GM21526 (cell line): Measurements from ENCODE around the gene ARHGEF26.

Experiments used
- ATAC-seq: cut with Tn5 transposase; IDR thresholded peaks from one replicate; pipeline ENCODE4 v1.9.1; 2021; ENCODE audit warnings: moderate library complexity; ENCODE audit not compliant: unreplicated experiment, low FRiP score

The ARHGEF26 gene

DNA sequence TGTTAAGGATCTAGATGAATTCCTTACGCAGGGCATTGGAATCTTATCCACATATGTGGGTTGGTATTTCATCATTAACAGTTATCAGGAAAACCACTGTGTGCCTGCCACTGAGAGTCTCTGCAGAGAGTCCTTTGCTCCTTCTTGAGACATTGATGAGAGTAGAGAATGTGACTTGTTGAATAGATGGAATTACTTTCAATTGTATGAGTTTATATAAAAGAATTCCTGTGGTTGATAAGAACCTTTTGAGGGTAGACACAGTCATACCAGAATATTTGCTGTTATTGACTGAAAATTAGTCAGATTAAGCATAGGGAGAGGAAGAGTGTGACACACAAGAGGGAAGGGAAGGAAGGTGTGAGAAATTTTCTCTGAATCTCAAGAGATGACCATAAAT lies 30.8 kb downstream of the ARHGEF26 start:
- ATAC-seq: no peak

DNA sequence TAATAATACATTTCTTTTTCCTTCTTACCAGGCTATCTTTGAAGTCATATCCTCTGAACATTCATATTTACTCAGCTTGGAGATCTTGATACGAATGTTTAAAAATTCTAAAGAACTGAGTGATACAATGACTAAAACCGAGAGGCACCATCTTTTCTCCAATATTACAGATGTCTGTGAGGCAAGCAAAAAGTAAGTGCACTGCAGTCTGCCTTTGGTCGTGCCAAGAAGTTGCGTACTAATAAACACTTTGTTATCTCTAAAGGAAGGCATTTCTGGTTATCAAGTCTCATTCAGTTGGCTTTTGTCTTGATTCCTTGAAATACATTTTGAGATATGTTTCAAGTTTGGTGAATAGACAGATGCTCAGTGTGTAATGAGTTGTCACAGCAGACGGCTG lies 31.6 kb downstream of the ARHGEF26 start:
- ATAC-seq: no peak

DNA sequence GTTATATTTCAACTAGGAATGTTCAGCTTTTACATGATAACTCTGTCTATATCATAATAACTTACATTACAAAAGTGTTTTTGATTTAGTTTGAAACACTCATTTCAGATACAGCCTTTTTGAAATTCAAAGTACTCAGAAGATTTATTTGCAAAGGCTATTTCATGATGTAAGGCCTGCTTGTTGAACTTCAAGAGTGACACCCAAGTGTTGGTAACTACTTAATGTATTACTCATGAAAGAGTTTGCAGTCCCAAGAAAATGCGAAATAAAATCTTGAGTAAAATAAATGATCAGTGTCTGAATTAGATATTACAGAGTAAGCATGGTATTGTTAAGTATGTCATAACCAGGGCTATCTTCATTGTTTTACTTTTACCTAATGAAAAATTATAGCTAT lies 35.3 kb downstream of the ARHGEF26 start:
- ATAC-seq: no peak

DNA sequence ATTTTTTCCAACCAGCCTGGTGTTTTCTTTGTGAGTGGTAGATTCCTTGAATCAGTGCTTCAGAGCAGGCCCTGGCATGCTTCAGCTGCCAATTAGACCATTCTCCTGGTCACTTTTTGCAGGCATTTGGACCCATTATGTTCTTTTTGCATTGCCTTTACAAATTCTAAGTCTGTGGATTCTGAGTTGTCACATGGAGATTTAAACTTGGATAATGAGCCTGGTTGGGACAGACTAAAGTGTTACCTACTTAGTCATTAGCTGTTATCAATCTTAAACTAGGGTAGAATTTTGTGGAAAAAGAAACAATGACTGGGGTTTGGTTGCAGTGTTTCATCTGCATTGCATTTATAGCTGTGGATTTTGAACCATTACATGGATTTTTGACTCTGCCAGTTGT lies 40.6 kb downstream of the ARHGEF26 start:
- no peak for ATAC-seq

DNA sequence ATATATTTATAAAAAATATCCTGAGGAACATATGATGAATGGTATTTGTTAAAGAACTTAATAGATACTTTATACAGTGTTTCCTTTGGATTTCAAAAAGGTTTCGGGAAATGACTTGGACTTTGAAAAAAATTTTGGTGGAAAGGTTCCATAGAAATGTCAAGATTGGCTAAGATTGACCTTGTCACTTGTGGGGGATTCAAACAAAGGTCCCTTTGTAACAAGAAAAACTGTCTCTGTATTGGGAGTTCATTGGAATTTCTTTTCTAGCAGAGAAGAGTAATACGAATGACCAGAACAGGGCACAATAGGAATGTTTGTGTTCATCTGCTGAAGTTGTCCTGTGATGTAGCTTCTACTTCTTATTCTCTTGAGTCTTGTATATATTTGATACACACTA lies 43.2 kb downstream of the ARHGEF26 start:
- no peak for ATAC-seq

DNA sequence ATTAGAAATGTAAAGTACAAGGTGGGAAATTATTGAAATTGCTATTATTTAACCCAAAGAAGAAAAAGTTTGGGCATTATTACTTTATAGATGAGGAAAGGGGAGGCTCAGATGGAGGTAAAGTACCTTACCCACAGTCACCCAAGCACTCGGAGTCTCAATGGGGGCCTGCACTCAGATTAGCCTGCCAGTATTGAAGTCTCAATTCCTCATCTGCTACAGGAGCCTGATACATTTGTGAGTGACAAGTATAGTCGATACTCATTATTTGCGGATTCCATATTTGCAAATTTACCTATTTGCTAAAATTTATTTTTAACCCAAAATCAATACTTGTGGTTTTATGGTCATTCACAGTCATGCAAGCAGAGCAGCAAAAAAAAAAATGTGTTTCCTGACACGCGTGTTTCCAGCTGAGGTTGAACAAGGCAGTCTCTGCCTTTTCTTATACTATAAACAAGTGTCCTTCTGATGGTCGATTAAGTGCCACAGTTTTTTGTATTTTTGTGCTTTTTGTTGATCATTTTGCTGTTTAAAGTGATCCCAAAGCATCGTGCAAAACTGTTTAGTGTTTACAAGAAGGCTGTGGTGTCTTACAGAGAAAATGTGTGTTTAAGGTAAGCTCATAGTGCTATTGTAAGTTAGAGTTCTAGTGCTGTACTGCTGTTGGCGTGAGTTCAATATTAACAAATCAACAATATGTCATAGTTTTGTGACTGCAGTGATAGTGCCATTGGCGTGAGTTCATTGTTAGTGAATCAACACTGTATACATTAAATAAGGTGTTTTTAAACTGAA lies 48.0 kb downstream of the ARHGEF26 start:
- ATAC-seq: no peak

DNA sequence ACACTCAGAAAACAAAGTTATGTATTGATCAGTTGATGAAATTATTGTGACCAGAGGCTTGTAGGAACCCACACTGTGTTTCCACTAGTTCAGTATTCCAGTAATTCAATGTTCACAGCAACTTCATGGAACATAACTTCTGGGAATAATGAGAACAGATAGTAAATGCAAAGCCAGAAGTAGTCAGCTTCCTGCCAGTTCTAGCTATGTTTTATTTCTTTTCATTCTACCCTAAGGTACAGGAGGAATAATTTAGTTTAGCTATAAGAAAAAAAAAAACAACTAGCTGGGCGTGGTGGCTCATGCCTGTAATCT lies 48.6 kb downstream of the ARHGEF26 start:
- ATAC-seq: no peak

DNA sequence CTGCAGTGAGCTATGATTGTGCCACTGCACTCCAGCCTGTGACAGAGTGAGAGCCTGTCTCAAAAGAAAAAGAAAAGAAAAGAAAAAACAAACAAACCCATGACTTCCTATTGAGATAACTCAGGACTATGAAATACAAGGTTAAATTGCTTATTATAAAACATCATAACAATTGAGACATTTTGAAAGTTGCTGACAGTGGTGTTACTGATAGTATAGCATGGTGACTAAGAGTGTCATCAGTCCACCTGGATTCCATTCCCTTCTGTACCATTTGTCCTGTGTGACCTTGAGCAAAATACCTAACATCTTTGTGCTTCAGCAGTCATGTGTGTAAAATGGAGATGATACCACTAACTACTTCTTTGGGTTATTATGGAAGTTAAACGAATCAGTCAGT lies 49.1 kb downstream of the ARHGEF26 start:
- ATAC-seq: no peak

DNA sequence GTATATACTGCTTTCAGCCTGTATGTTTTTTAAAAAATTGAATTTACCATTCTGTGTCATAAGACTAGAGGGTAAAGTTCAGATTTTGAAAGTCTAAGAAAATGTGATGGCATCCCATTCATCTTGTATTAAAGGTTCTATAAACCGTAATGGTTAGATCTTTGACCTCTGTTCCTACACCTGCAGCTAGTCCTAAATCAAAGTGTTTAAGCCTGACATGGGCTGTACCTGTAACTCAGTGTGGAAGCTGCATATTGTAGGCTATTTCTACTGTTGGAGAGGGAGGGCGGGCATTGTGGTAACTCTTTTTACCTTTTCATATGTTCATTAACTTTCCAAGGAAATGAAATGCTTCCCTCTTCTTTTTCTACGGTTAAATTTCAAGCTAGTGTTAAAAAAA lies 53.9 kb downstream of the ARHGEF26 start:
- no peak for ATAC-seq

DNA sequence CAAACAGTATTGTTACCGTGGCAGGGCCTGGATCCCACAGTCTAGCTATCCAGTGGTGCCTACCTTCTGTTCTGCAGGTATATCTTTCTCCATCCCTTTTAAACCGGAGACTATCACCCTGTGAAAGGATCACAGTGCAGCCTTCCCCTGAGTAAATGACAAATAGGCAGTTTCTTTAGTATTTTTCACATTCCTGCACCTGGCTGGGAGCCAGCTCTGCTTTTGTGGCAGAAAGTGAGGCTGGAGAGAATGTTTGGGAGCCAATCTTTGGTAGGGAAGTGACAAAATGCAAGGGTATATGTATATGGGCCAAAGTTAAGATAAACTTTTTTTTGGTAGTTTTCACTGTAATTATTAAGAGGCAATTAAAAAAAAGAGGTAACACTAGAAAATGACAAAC lies 54.8 kb downstream of the ARHGEF26 start:
- ATAC-seq: no peak

DNA sequence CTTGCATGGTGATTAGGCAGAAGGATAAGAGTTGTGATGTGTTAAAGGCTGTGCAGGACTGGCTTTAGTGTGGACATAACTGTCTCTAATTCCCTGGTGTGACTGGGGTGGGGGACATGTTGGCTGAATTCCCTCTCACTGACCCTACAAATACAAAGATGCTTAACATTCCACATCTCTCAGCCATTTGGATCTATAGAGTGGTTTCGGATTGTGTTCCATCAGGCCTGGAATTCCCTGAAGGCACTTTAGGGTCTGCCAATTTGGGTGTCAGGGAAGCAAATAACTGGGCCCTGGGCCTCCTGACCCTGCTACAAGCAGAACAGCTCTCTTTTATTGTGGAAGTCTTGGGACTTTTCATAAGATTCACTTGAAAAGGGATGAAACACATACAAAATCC lies 56.2 kb downstream of the ARHGEF26 start:
- ATAC-seq: no peak

DNA sequence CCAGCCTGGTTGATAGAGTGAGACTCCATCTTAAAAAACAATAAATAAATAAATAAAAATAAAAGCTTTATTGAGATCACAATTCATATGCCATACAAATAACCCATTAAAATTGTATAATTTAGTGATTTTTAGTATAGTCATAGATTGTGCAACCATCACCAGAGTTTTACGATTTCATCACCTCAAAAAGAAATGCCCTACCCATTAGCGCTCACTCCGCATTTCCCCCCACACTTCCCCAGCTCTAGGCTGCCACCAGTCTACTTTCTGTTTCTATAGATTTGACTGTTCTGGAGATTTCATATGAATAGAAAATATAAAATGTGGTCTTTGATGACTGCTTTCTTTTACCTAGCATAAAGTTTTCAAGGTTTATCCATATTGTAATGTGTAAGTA lies 57.0 kb downstream of the ARHGEF26 start:
- ATAC-seq: no peak

DNA sequence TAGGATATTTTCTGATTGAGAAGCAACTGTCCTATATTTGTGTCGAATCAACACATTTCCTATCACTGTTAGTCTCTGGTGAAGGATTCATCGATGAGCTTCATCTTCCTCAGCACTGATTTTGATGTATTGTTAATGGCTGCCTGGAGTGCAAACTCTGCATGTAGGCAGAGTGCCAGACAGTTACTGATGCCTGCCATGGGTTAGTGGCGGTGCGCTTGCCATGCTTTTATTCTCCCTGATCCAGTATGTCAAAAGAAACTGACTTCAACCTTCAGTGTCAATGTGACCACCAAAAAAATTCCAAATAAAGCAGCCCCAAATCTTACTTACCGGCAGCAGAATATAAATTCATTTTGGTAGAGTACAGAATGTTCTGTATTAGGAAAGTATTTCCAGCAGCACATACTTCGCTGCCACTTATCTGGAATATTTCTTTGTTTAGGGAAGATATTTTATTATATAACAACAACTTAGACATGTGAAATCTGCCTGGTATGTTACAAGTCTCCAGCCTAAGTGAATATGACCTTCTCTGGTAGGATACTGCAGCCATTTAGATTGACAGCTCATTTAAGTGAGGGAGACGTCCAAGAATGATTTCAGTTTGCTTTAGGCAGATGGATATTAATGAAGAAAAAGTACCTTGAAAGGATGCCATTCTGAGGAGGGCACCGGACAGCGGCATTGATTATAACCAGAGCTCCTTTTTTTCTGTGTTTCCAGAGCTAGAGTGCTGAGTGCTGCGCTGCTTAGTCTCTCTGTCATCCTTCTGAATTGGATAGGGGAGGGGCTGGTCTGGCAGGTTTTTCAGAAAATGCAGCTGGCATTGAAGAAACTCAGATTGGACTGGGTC lies 59.9 kb downstream of the ARHGEF26 start:
- ATAC-seq: no peak

DNA sequence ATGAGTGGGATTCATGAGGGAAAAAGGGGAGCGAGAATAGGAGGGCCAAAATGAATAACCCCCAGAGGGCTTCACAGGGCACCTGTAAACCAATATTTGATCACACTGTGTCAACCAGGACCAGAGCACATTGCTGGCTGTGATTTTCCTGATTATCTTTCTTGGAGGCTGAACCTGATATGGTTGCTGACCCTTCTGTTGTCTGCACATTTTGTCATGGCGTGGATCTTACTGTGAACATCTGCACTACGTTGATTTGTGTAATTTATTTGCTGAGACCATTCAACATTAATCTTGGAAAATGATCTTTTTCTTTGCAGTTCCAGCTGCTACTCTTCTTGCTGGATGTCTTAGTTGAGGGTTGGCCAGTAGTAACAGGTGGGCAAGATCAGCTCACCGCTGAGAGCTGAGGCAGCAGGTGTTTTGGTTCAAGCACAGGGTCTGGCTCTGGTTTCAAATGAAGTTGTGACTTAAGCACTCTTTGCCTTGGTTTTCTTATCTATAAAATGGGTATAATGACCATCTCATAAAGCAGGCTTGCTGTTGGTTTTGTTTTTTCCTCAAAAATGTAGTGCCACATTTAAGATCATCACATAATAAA lies 61.2 kb downstream of the ARHGEF26 start:
- no peak for ATAC-seq

DNA sequence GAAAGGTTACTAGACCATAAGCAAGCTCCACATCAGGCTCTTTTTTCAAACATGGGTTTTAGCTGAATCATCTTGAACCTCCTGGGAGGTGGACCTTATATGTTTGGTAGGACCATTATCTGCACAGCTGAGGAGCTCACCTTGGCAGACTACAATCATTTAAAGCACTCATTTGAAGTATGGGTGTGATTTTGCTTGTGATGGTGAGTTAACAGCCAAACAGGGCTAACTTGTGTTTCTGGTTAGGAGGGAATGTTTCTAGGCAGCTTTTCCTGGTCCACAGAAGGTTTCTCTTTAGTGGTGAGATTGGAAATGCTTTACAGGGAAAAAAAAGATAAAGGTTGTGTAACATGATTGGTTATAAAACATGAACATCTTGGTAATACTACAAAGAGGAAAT lies 61.8 kb downstream of the ARHGEF26 start:
- ATAC-seq: no peak

DNA sequence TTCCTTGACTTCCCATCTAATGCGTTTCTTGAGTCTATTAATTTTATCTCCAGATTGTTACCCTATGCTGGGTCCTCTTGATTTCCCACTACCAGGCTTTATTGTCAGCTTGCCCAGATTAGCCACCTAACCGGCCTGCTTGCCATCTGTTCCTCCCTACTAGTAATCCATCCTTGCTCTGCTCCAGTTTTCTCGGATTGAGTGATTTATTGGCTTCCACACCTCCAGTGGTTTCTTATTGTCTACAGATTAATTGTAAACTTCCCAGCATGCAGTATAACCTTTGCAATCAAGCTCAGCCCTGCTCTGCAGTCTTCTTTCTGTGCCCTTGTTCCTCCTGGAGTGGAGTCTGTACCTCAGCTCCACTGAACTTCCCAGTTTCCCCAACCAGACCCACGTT lies 63.4 kb downstream of the ARHGEF26 start:
- no peak for ATAC-seq

DNA sequence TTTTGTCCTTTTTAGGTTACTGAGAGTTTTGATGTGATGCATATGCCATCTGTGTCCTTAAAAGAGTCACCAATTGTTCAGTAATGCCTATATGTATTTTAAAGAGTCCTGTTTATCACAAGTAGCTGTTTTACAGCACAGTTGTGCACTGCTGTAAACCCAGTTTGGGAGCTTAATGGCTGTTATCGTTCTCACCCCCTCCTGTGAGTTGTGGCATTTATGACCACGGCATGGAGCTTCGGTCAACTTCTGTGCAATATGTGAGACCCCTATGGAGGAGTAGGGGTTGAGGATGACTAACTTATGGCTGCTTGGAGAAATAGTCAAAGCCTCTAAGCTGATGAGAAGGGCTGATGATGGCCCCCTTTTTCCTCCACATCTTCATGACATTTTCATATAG lies 67.2 kb downstream of the ARHGEF26 start:
- no peak for ATAC-seq

DNA sequence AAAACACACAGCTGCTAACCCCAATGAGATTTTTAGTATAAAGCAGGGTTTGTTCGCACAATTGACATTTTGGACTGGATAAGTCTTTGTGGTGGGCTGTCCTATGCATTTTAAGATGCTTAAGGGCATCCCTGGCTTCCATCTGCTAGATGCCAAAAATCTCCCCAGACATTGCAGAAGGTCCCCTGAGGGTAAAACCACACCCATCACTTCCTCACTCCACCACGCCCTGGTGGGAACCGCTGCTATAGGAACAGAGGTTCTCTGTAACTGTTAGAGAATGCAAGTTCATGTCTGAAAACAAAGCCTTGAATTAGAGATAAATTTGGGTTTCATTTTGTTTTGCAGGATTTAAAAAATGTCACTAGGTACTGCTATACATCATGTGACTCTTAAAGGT lies 67.7 kb downstream of the ARHGEF26 start:
- ATAC-seq: no peak

DNA sequence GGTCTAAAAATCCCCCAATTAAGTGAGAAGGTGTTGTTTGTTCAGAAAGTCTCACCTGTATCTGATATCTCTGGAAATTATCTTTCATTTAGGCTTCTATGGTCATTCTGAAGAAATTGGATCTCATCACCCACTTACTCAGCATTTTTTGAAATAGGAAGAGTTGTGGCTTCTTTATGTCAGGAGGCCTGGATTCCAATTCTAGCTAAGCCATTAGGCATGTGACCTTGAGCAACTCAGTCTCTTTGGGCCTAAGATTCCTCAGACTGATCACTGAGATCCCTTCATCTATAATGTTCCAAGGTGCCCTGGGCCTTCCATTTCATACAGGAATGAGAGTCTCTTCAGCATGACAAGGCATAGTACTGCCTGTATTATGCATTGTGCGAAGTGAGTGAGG lies 70.3 kb downstream of the ARHGEF26 start:
- ATAC-seq: no peak

DNA sequence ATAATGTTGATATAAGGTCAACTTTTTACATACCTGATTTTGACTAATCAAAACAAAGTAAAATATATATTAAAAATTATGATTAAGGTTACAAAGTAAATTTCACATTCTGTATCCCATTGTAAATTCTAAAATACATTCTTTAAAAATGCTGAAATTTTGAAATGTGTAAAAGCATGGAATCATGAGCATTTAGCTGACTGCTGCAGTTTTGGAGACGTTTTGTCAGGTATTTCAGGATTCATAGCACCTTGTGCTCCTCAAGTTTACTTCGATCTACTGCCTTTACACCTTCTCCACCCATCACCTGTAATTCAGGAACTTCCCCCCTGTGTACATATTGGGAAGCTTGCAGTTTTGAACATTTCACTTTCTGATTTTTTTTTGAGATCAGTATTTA lies 71.0 kb downstream of the ARHGEF26 start:
- ATAC-seq: no peak

DNA sequence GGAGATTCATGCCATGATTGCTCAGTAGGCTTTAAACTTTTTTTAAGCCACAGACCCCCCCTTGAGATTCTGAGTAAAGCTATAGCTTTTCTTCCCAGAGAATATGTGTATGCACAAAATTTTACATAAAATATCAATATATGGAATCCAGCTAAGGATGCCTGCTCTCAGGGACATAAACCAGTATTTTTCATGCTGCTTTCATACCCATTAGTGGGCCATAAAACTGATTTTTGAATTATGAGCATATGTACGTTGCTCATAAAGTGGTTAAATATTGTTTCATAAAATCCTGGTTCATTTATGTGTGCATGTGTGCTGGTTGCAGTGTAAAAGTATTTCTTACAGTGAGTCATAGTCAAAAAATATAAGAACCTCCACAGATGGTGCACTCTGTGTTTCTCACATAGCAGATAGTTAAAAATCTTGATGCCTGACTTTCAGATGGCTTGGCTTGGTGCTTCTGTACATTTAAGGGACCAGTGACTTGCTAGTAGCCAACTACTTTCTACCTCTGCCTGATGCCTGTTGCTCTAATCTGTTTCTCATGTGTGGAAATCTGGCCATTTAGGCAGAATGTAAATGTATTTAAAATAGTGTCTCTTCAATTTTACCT lies 71.9 kb downstream of the ARHGEF26 start:
- no peak for ATAC-seq
